ENCODE measurements around the gene NFAM1.
A peak's percentile ranks its signal among the peaks of the same experiment; 100 is the strongest.

NFAM1 gene

GRCh38 chr22:42363892-42364291, 68.3 kb downstream of the NFAM1 start:
- Histone ChIP-seq H3K4me1 (ENCODE audit: control insufficient read depth, insufficient read depth, low read length) (peaks cover 23% of the 10 kb centered on the region), H3K4me3 (ENCODE audit: low read depth, low read length) (no peak overlapping the region), H3K9me3 (ENCODE audit: control insufficient read depth, insufficient read depth, low read depth, low read length) (no peaks in the 10 kb centered on the region), H3K36me3 (ENCODE audit: control insufficient read depth in 2 of 2, insufficient read depth in 1 of 2, low read length in 2 of 2) (no peaks in the 10 kb centered on the region), H3K27ac (ENCODE audit: extremely low read depth, low read depth, low read length) (no peak overlapping the region)
- ChIA-PET POLR2A (interaction anchor here (0.7 kb wide), 2 partner anchors 25 to 563 kb away, joined by 3 to 5 read pairs; no protein-coding TSS in a partner anchor), CTCF (interaction anchor here (1.5 kb wide), 1 partner anchor 80 kb away, joined by 5 read pairs; no protein-coding TSS in a partner anchor)
- no peak for TF ChIP-seq KLF7 (tag by site-specific recombination; IDR thresholded peaks at IDR 0.05; ENCODE audit: borderline replicate concordance)
- peak; percentile 6; the same call in 1 of the 2 replicates for TF ChIP-seq IKZF3 (tag by site-specific recombination; IDR thresholded peaks at IDR 0.05)

- TF ChIP-seq ZNF214 (tag by site-specific recombination; IDR thresholded peaks at IDR 0.05; ENCODE audit: borderline replicate concordance) (no peak), ZNF623 (tag by site-specific recombination; IDR thresholded peaks at IDR 0.05) (peak; percentile 99)
- Histone ChIP-seq H3K27ac (ENCODE audit: extremely low read depth, low read depth, low read length) (no peak overlapping the region), H3K4me3 (ENCODE audit: low read depth, low read length) (no peak overlapping the region), H3K36me3 (ENCODE audit: control insufficient read depth in 2 of 2, insufficient read depth in 1 of 2, low read length in 2 of 2) (no peaks in the 10 kb centered on the region), H3K9me3 (ENCODE audit: control insufficient read depth, insufficient read depth, low read depth, low read length) (no peaks in the 10 kb centered on the region), H3K4me1 (ENCODE audit: control insufficient read depth, insufficient read depth, low read length) (peaks cover 23% of the 10 kb centered on the region)
- POLR2A ChIA-PET: interaction anchor here (0.6 kb wide), 1 partner anchor 7 kb away, joined by 3 read pairs; no protein-coding TSS in a partner anchor
- CTCF ChIA-PET: interaction anchor here (0.9 kb wide), 1 partner anchor 17 kb away, joined by 3 read pairs; no protein-coding TSS in a partner anchor
Observed at GRCh38 chr22:42361523-42361922, 70.7 kb downstream of the NFAM1 start.

GRCh38 chr22:42360348-42360747, 71.9 kb downstream of the NFAM1 start:
- H3K36me3 ChIP-seq (ENCODE audit: control insufficient read depth in 2 of 2, insufficient read depth in 1 of 2, low read length in 2 of 2): no peaks in the 10 kb centered on the region
- no peak overlapping the region for H3K4me3 ChIP-seq (ENCODE audit: low read depth, low read length)
- TF ChIP-seq ZFP3 (tag by site-specific recombination; IDR thresholded peaks at IDR 0.05; ENCODE audit: low read depth) (no peak), ZFHX2 (tag by site-specific recombination; conservative IDR thresholded peaks at IDR 0.05) (0 out of 2 replicates have a peak, but pooled peaks have one; percentile 13)
- peaks cover 14% of the 10 kb centered on the region for H3K4me1 ChIP-seq (ENCODE audit: control insufficient read depth, insufficient read depth, low read length)
- no peak overlapping the region for H3K27ac ChIP-seq (ENCODE audit: extremely low read depth, low read depth, low read length)
- ChIA-PET POLR2A (interaction anchor here (0.5 to 2.2 kb wide), 2 partner anchors 9 to 57 kb away, joined by 5 to 7 read pairs; no protein-coding TSS in a partner anchor), CTCF (no interaction called here)
- H3K9me3 ChIP-seq (ENCODE audit: control insufficient read depth, insufficient read depth, low read depth, low read length): no peaks in the 10 kb centered on the region

GRCh38 chr22:42358643-42359558, 73.3 kb downstream of the NFAM1 start:
- CTCF ChIA-PET: interaction anchor here (0.6 to 1.0 kb wide), 2 partner anchors 16 to 191 kb away, joined by 3 to 4 read pairs; no protein-coding TSS in a partner anchor
- 0 out of 2 replicates have a peak, but pooled peaks have one; percentile 23 for TF ChIP-seq ZNF664 (tag by site-specific recombination; IDR thresholded peaks at IDR 0.05)
- TF ChIP-seq ZNF639 (tag by site-specific recombination; IDR thresholded peaks at IDR 0.05): no peak
- peak; percentile 53 for TF ChIP-seq ZBTB48 (tag by site-specific recombination; IDR thresholded peaks at IDR 0.05)
- TF ChIP-seq ZIC2 (tag by site-specific recombination; IDR thresholded peaks at IDR 0.05): 0 out of 2 replicates have a peak, but pooled peaks have one; percentile 9
- no peak for TF ChIP-seq ZNF626 (tag by site-specific recombination; IDR thresholded peaks at IDR 0.05)
- peak; percentile 74; the same call in 1 of the 2 replicates for TF ChIP-seq ZNF362 (tag by site-specific recombination; IDR thresholded peaks at IDR 0.05)
- Histone ChIP-seq H3K4me1 (ENCODE audit: control insufficient read depth, insufficient read depth, low read length) (no peaks in the 10 kb centered on the region), H3K27ac (ENCODE audit: extremely low read depth, low read depth, low read length) (no peak overlapping the region), H3K4me3 (ENCODE audit: low read depth, low read length) (no peak overlapping the region), H3K9me3 (ENCODE audit: control insufficient read depth, insufficient read depth, low read depth, low read length) (no peaks in the 10 kb centered on the region), H3K36me3 (ENCODE audit: control insufficient read depth in 2 of 2, insufficient read depth in 1 of 2, low read length in 2 of 2) (no peaks in the 10 kb centered on the region)
- POLR2A ChIA-PET: interaction anchor here (2.2 kb wide), 1 partner anchor 10 kb away, joined by 7 read pairs; no protein-coding TSS in a partner anchor

Data from HEK293 (cell line).